ENCODE results near the gene LINGO1.

LINGO1 gene

GRCh38 chr15:77628010-77628409 is 4.7 kb downstream of the LINGO1 start:
- Mint-ChIP-seq H3K4me3 (no peak overlapping the region), H3K27ac (no peak overlapping the region), H3K27me3 (ENCODE audit: low read depth) (peaks cover 23% of the 10 kb centered on the region), H3K4me1 (peaks cover 9% of the 10 kb centered on the region), H3K9me3 (no peaks in the 10 kb centered on the region), H3K36me3 (ENCODE audit: low read depth) (no peaks in the 10 kb centered on the region)
- no peak for TF ChIP-seq CTCF (IDR thresholded peaks at IDR 0.05; ENCODE audit: unreplicated experiment in 3 of 3)

- no peak for TF ChIP-seq CTCF (IDR thresholded peaks at IDR 0.05; ENCODE audit: unreplicated experiment in 3 of 3)
- H3K4me3 Mint-ChIP-seq, result no peak overlapping the region
- H3K27me3 Mint-ChIP-seq (ENCODE audit: low read depth), result peaks cover 23% of the 10 kb centered on the region
- no peaks in the 10 kb centered on the region for H3K9me3 Mint-ChIP-seq
- H3K4me1 Mint-ChIP-seq, result peaks cover 11% of the 10 kb centered on the region
- no peaks in the 10 kb centered on the region for H3K36me3 Mint-ChIP-seq (ENCODE audit: low read depth)
- H3K27ac Mint-ChIP-seq, result no peak overlapping the region
Observed at GRCh38 chr15:77627581-77627980, 5.1 kb downstream of the LINGO1 start.

GRCh38 chr15:77627067-77627466 is 5.6 kb downstream of the LINGO1 start:
- H3K27ac Mint-ChIP-seq, result peak overlapping the region in 1 of 3 experiments; percentile 51
- no peak overlapping the region for H3K4me3 Mint-ChIP-seq
- H3K4me1 Mint-ChIP-seq, result peaks cover 11% of the 10 kb centered on the region
- H3K9me3 Mint-ChIP-seq, result no peaks in the 10 kb centered on the region
- H3K27me3 Mint-ChIP-seq (ENCODE audit: low read depth), result peaks cover 23% of the 10 kb centered on the region
- TF ChIP-seq CTCF (IDR thresholded peaks at IDR 0.05; ENCODE audit: unreplicated experiment in 3 of 3), result no peak
- H3K36me3 Mint-ChIP-seq (ENCODE audit: low read depth), result no peaks in the 10 kb centered on the region

GRCh38 chr15:77626002-77626401 is 6.7 kb downstream of the LINGO1 start:
- no peak for TF ChIP-seq CTCF (IDR thresholded peaks at IDR 0.05; ENCODE audit: unreplicated experiment in 3 of 3)
- no peaks in the 10 kb centered on the region for H3K9me3 Mint-ChIP-seq
- no peak overlapping the region for H3K4me3 Mint-ChIP-seq
- H3K27ac Mint-ChIP-seq, result peak overlapping the region in 1 of 3 experiments; percentile 49
- H3K36me3 Mint-ChIP-seq (ENCODE audit: low read depth), result no peaks in the 10 kb centered on the region
- peaks cover 11% of the 10 kb centered on the region for H3K4me1 Mint-ChIP-seq
- H3K27me3 Mint-ChIP-seq (ENCODE audit: low read depth), result peaks cover 18% of the 10 kb centered on the region

GRCh38 chr15:77625376-77625775 is 7.3 kb downstream of the LINGO1 start:
- Mint-ChIP-seq H3K27ac (no peak overlapping the region), H3K9me3 (no peaks in the 10 kb centered on the region), H3K36me3 (ENCODE audit: low read depth) (no peaks in the 10 kb centered on the region), H3K4me1 (peaks cover 11% of the 10 kb centered on the region), H3K27me3 (ENCODE audit: low read depth) (peaks cover 13% of the 10 kb centered on the region), H3K4me3 (no peak overlapping the region)
- TF ChIP-seq CTCF (IDR thresholded peaks at IDR 0.05; ENCODE audit: unreplicated experiment in 3 of 3), result no peak

GRCh38 chr15:77624868-77625267 is 7.8 kb downstream of the LINGO1 start:
- H3K4me1 Mint-ChIP-seq, result peaks cover 11% of the 10 kb centered on the region
- no peaks in the 10 kb centered on the region for H3K36me3 Mint-ChIP-seq (ENCODE audit: low read depth)
- no peak overlapping the region for H3K4me3 Mint-ChIP-seq
- no peak for TF ChIP-seq CTCF (IDR thresholded peaks at IDR 0.05; ENCODE audit: unreplicated experiment in 3 of 3)
- peaks cover 8% of the 10 kb centered on the region for H3K27me3 Mint-ChIP-seq (ENCODE audit: low read depth)
- peak overlapping the region in 1 of 3 experiments; percentile 53 for H3K27ac Mint-ChIP-seq
- H3K9me3 Mint-ChIP-seq, result no peaks in the 10 kb centered on the region
